GM12878 (cell line): ENCODE results near the gene PIK3C2B. TPM values are rescaled to one million over a fixed set of nuclear protein-coding genes. Genes with fewer than 3 reads are reported as not detected.

Experiments used
- ATAC-seq: fragments of 200-7000 bp; cut with Tn5 transposase; 3 replicates; pipeline ENCODE4 v1.9.1; 2020; ENCODE audit warnings: mild to moderate bottlenecking, moderate library complexity
- BruUV-seq: library from RNA; stranded (reverse); fragments of 400-500 nt; replicated peaks from 2 replicates; lab custom pipeline; 2021; lab: Mats Ljungman, UMichigan
- CTCF ChIA-PET: fragments of 300-600 bp; sonication (Branson Sonifier 250); formaldehyde crosslinking; extraction: SDS; loops from one replicate; lab custom pipeline; 2021; ENCODE audit warnings: inconsistent platforms; lab: Yijun Ruan, JAX
- POLR2A ChIA-PET: fragments of 350-600 bp; formaldehyde crosslinking; extraction: SDS; loops from one replicate; lab custom pipeline; 2021; ENCODE audit warnings: inconsistent platforms; lab: Charles Lee
- RAD21 ChIA-PET: fragments of 300-600 bp; sonication (Branson Sonifier 250); formaldehyde crosslinking; loops from one replicate; lab custom pipeline; 2023; ENCODE audit warnings: antibody characterized with exemption; ENCODE audit not compliant: unreplicated experiment; lab: Charles Lee
- SMC1A ChIA-PET: fragments of 300-600 bp; sonication (Branson Sonifier 250); formaldehyde crosslinking; loops from one replicate; lab custom pipeline; 2023; ENCODE audit not compliant: unreplicated experiment, uncharacterized antibody; lab: Charles Lee
- DNase-seq: peaks from one replicate; pipeline ENCODE4 v3.0.0-alpha.2; 2011; ENCODE audit warnings: low read depth, low spot score
- FAIRE-seq: peaks from 3 replicates; lab custom pipeline; 2011; peaks lifted over from hg19 to GRCh38; lab: Jason Lieb, UNC
- H2AFZ ChIP-seq: 2 replicates; pipeline ENCODE4 v1.6.0; 2011; ENCODE audit warnings: low read depth, low read length, control low read depth; ENCODE audit not compliant: control insufficient read depth
- H3K27ac ChIP-seq: 2 replicates; pipeline ENCODE4 v1.5.1; 2011; ENCODE audit warnings: control low read depth; ENCODE audit not compliant: control insufficient read depth, insufficient read depth
- H3K27me3 ChIP-seq, 2 experiments: replicated peaks in 1 of 2; 2 replicates each; pipeline versions ENCODE4 v1.6.0 to v1.6.1; 2011; ENCODE audit warnings: low read length in 1 of 2; ENCODE audit not compliant: control insufficient read depth in 2 of 2, insufficient read depth in 2 of 2
- H3K36me3 ChIP-seq, 2 experiments: 2 replicates each; pipeline ENCODE4 v1.5.1; 2011; ENCODE audit warnings: low read length in 1 of 2; ENCODE audit not compliant: control insufficient read depth in 2 of 2, insufficient read depth in 2 of 2
- H3K4me1 ChIP-seq: 2 replicates; pipeline ENCODE4 v1.6.1; 2011; ENCODE audit warnings: mild to moderate bottlenecking, low read length, moderate library complexity, mixed read lengths; ENCODE audit not compliant: control insufficient read depth, insufficient read depth
- H3K4me2 ChIP-seq: 2 replicates; pipeline ENCODE4 v1.6.0; 2011; ENCODE audit warnings: control low read depth; ENCODE audit not compliant: control insufficient read depth, insufficient read depth
- H3K4me3 ChIP-seq: fragments of 200-600 bp; sonication (generic); 2 replicates; pipeline ENCODE4 v1.5.1; 2016
- H3K79me2 ChIP-seq: 2 replicates; pipeline ENCODE4 v1.6.0; 2011; ENCODE audit warnings: low read length; ENCODE audit not compliant: control insufficient read depth, insufficient read depth
- H3K9ac ChIP-seq: 2 replicates; pipeline ENCODE4 v1.8.0; 2011; ENCODE audit warnings: low read length, control low read depth, mixed read lengths; ENCODE audit not compliant: control insufficient read depth, insufficient read depth
- H3K9me3 ChIP-seq: replicated peaks from 3 replicates; pipeline ENCODE4 v1.5.1; 2011; ENCODE audit warnings: mild to moderate bottlenecking, low read length; ENCODE audit not compliant: control insufficient read depth, insufficient read depth
- H4K20me1 ChIP-seq: 2 replicates; pipeline ENCODE4 v1.6.0; 2011; ENCODE audit not compliant: control insufficient read depth, insufficient read depth
- CEBPZ ChIP-seq: fragments of 150-350 bp; IDR thresholded peaks from 2 replicates; pipeline ENCODE4 v1.6.1; 2016; ENCODE audit warnings: low read depth, low read length
- EGR1 ChIP-seq, 2 experiments: IDR thresholded peaks; 1 replicate in 1 of 2; 2 replicates in 1 of 2; pipeline ENCODE4 v1.6.1; 2011 to 2012; ENCODE audit warnings: low read depth in 2 of 2, low read length in 2 of 2, borderline replicate concordance in 1 of 2, mild to moderate bottlenecking in 1 of 2, moderate library complexity in 1 of 2
- ELK1 ChIP-seq: IDR thresholded peaks from 2 replicates; pipeline ENCODE4 v1.6.1; 2012; ENCODE audit warnings: low read depth, low read length, improper control_type of control experiment
- EZH2 ChIP-seq: IDR thresholded peaks from 2 replicates; pipeline ENCODE4 v1.6.1; 2012; ENCODE audit warnings: low read depth, mild to moderate bottlenecking, control low read depth, inconsistent platforms, low read length, borderline replicate concordance; ENCODE audit not compliant: control insufficient read depth
- GABPA ChIP-seq: IDR thresholded peaks from 2 replicates; pipeline ENCODE4 v1.6.1; 2014; ENCODE audit warnings: antibody characterized with exemption, low read depth, mild to moderate bottlenecking, inconsistent platforms
- IKZF2 ChIP-seq, 2 experiments: fragments of 450-650 bp; IDR thresholded peaks; 2 replicates each; pipeline ENCODE4 v1.6.1; 2017; ENCODE audit warnings: mild to moderate bottlenecking in 2 of 2, moderate library complexity in 2 of 2
- JUND ChIP-seq: IDR thresholded peaks from 2 replicates; pipeline ENCODE4 v1.6.1; 2012; ENCODE audit warnings: low read depth, mild to moderate bottlenecking, low read length, improper control_type of control experiment, moderate library complexity
- MLLT1 ChIP-seq: fragments of 450-650 bp; IDR thresholded peaks from 2 replicates; pipeline ENCODE4 v1.6.1; 2016; ENCODE audit warnings: mild to moderate bottlenecking
- POLR2A ChIP-seq: IDR thresholded peaks from 2 replicates; pipeline ENCODE4 v1.6.1; 2011; ENCODE audit warnings: low read depth, mild to moderate bottlenecking, low read length
- POLR2AphosphoS2 ChIP-seq: IDR thresholded peaks from 2 replicates; pipeline ENCODE4 v1.6.1; 2011; ENCODE audit warnings: low read depth, mild to moderate bottlenecking, low read length, improper control_type of control experiment, moderate library complexity
- RBBP5 ChIP-seq: fragments of 200-600 bp; sonication (generic); conservative IDR thresholded peaks from 2 replicates; pipeline ENCODE4 v1.6.1; 2016
- SMAD1 ChIP-seq: fragments of 450-650 bp; IDR thresholded peaks from 2 replicates; pipeline ENCODE4 v1.6.1; 2018; ENCODE audit warnings: mild to moderate bottlenecking, low read depth; ENCODE audit not compliant: partially characterized antibody
- SREBF1 ChIP-seq: IDR thresholded peaks from 2 replicates; pipeline ENCODE4 v1.6.1; 2012; ENCODE audit warnings: mild to moderate bottlenecking, low read length
- TBL1XR1 ChIP-seq: IDR thresholded peaks from 2 replicates; pipeline ENCODE4 v1.6.1; 2012; ENCODE audit warnings: low read depth, low read length, improper control_type of control experiment
- ZBED1 ChIP-seq: IDR thresholded peaks from 2 replicates; pipeline ENCODE4 v1.6.1; 2016; ENCODE audit warnings: borderline replicate concordance
- ZNF24 ChIP-seq: fragments of 450-650 bp; IDR thresholded peaks from 2 replicates; pipeline ENCODE4 v1.6.1; 2017; ENCODE audit warnings: antibody characterized with exemption, mild to moderate bottlenecking
- WGBS: methylation state at CpG from one replicate; pipeline ENCODE4 v1.1.6; 2016; ENCODE audit warnings: low lambda C conversion rate; ENCODE audit not compliant: insufficient replicate concordance, insufficient coverage; ENCODE audit errors: missing lambda C conversion rate; 5-methylcytosine and 5-hydroxymethylcytosine counted together
- in situ Hi-C: fragments of 300-500 bp; cut with MboI; formaldehyde crosslinking; loops from 9 replicates; pipeline ENCODE4 v1.14.3; 2018; ENCODE audit warnings: mixed read lengths
- intact Hi-C: fragments of 100-400 bp; cut with micrococcal nuclease; formaldehyde crosslinking; loops from one replicate; pipeline ENCODE4 v1.14.2; 2022; ENCODE audit not compliant: unreplicated experiment
- polyA plus RNA-seq, 11 experiments: library from polyadenylated mRNA; depleted of rRNA in 4 of 11; unstranded in 6 of 11; stranded (reverse) in 5 of 11; fragments of >200 nt; fragmentation: Nextera tagmentation in 4 of 11; fragmentation: Illumina TruSeq in 1 of 11; extraction: Ambion mirVana in 4 of 11; extraction: Trizol in 1 of 11; gene quantifications; 1 replicate in 1 of 11; 2 replicates in 10 of 11; pipeline versions ENCODE4 v1.2.1 to v1.2.3, GENCODE V29; 2011 to 2016; ENCODE audit warnings: inconsistent platforms in 2 of 11, missing spikeins in 2 of 11, low read depth in 1 of 11
- total RNA-seq, 4 experiments: library from RNA; depleted of rRNA in 3 of 4; stranded (reverse); fragments of >200 nt in 3 of 4; fragmentation: Illumina TruSeq in 1 of 4; extraction: Trizol in 1 of 4; gene quantifications; 2 replicates each; pipeline versions ENCODE4 v1.2.1 to v1.2.3, GENCODE V29; 2013 to 2021

PIK3C2B gene
- total and polyA plus RNA-seq, 10 of the 15 experiments (the other 5 are each of a cell fraction or from before 2014, with no cell fraction given): 2.2 to 38.1 (median 11.4) TPM

GRCh38 chr1:204507317-204508105 lies 12.9 kb upstream of the PIK3C2B start:
- no peak for FAIRE-seq
- TF ChIP-seq EZH2 (no peak), MLLT1 (peak; percentile 18; the same call in 1 of the 2 replicates), SREBF1 (peak; percentile 71), RBBP5 (no peak), POLR2A (no peak; the same call in 1 of the 2 replicates), ZBED1 (no peak), POLR2AphosphoS2 (no peak), SMAD1 (no peak), TBL1XR1 (no peak), IKZF2 (IDR thresholded peaks at IDR 0.05) (peak in 1 of 2 experiments; percentile 15; a peak in 1 of 4 replicates), ELK1 (no peak), GABPA (no peak), JUND (peak; percentile 68; the same call in 1 of the 2 replicates), ZNF24 (no peak), EGR1 (IDR thresholded peaks at IDR 0.05; ENCODE audit: borderline replicate concordance in 1 of 2, low read depth in 2 of 2, low read length in 2 of 2) (no peak), CEBPZ (no peak)

More at GRCh38 chr1:204507317-204508105, 12.9 kb upstream of the PIK3C2B start:
- intact Hi-C loops: loop anchor here (2.0 to 10.0 kb wide), 3 partner anchors 60 to 343 kb away; partner anchors contain the start of gene REN
- WGBS: 2% methylated on average over 22 of the region's 22 CpGs
- Histone ChIP-seq H3K4me1 (peaks cover 9% of the 10 kb centered on the region), H2AFZ (peak overlapping the region; percentile 67), H3K36me3 (no peaks in the 10 kb centered on the region), H3K9me3 (no peaks in the 10 kb centered on the region), H3K4me2 (peak overlapping the region; percentile 69), H3K27ac (peak overlapping the region; percentile 59), H3K79me2 (no peaks in the 10 kb centered on the region), H3K9ac (peak overlapping the region; percentile 72), H3K4me3 (peak overlapping the region; percentile 77), H3K27me3 (no peaks in the 10 kb centered on the region), H4K20me1 (no peaks in the 10 kb centered on the region)
- ATAC-seq: peak; percentile 22
- ChIA-PET SMC1A (interaction anchor here (0.6 to 19.3 kb wide), 19 partner anchors 9 to 1945 kb away, joined by 3 to 939 read pairs (median 6); partner anchors contain the start of genes MDM4 and PIK3C2B), CTCF (interaction anchor here (0.8 to 39.0 kb wide), 13 partner anchors 7 to 300 kb away, joined by 3 to 2021 read pairs (median 9); partner anchors contain the start of genes MDM4 and PIK3C2B), POLR2A (interaction anchor here (0.6 to 6.2 kb wide), 15 partner anchors 10 to 647 kb away, joined by 3 to 55 read pairs (median 7); partner anchors contain the start of genes MDM4 and PIK3C2B), RAD21 (interaction anchor here (1.0 to 5.0 kb wide), 21 partner anchors 9 to 300 kb away, joined by 3 to 69 read pairs (median 13); partner anchors contain the start of genes MDM4 and PIK3C2B)
- in situ Hi-C loops: loop anchor here (10.0 to 25.0 kb wide), 2 partner anchors 343 to 1220 kb away; partner anchors contain the start of gene REN
- TSS peak; percentile 98 for BruUV-seq
- DNase-seq: no peak
